ENCODE measurements around the gene INIP.

DNA sequence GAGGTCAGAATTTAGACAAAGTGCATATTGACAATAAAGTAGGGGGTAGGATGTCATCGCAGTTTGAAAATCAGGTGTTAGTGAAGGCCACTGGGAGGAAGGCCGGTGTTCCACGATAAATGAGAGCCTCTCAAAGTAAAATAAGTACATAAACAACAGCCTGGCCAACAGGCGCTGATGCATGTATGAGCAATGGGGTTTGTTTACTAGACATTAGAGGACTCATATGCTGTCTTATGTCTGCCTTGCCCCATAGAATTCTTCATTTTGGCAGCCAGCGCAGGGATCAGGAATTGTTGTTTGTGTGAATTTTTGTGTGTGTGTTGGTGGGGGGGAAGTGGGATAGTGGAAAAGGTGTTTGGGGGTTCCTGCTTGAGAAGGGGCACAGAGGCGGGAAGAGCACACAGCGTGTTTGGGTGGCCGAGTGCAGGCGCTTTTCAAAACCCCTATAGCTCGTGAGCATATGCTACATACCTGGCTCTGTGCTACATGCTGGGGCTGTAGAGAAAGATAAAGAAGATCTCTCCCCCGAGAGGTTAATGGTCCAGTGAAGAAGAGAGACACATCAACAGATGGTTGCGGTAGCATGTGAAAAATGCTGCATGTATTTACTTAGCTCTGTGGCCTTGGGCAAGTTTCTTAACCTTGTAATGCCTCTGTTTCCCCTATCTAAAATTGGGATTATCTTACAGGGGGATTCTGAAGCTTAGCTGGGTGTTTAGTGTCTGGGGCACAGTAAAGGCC is 44.2 kb upstream of the INIP start:
- no peak for TF ChIP-seq EZH2 (IDR thresholded peaks at IDR 0.05; ENCODE audit: low read depth)
- TF ChIP-seq, protein P1, sequence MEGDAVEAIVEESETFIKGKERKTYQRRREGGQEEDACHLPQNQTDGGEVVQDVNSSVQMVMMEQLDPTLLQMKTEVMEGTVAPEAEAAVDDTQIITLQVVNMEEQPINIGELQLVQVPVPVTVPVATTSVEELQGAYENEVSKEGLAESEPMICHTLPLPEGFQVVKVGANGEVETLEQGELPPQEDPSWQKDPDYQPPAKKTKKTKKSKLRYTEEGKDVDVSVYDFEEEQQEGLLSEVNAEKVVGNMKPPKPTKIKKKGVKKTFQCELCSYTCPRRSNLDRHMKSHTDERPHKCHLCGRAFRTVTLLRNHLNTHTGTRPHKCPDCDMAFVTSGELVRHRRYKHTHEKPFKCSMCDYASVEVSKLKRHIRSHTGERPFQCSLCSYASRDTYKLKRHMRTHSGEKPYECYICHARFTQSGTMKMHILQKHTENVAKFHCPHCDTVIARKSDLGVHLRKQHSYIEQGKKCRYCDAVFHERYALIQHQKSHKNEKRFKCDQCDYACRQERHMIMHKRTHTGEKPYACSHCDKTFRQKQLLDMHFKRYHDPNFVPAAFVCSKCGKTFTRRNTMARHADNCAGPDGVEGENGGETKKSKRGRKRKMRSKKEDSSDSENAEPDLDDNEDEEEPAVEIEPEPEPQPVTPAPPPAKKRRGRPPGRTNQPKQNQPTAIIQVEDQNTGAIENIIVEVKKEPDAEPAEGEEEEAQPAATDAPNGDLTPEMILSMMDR (conservative IDR thresholded peaks at IDR 0.05), result no peak
